Measurements from ENCODE around the gene CEP350. TPM values are rescaled to one million over a fixed set of nuclear protein-coding genes. Genes with fewer than 3 reads are reported as not detected.

The CEP350 gene
- total and polyA plus RNA-seq, 2 of the 13 experiments (the other 11 are each of a cell fraction or from before 2014, with no cell fraction given): 7.6 to 35.9 TPM

GRCh38 chr1:180135535-180135934, 180.9 kb downstream of the CEP350 start:
- BruUV-seq (replicated peaks): no TSS peak
- DNase-seq (ENCODE audit: low spot score): no peak
- ATAC-seq: no peak
- intact Hi-C loops (cut with micrococcal nuclease; ENCODE audit: unreplicated experiment): no loop called here
- no peak for FAIRE-seq
- H3K27me3 ChIP-seq (ENCODE audit: control insufficient read depth in 1 of 2, insufficient read depth in 2 of 2, low read length in 2 of 2): peaks cover 0 to 4% of the 10 kb centered on the region in 2 experiments; a peak in 2 of 5 replicates
- H3K4me3 ChIP-seq (replicated peaks in 1 of 3; ENCODE audit: insufficient read depth in 1 of 3, low read depth in 2 of 3, low read length in 3 of 3): no peak overlapping the region
- H3K4me2 ChIP-seq (ENCODE audit: low read depth, low read length): no peak overlapping the region
- in situ Hi-C loops (cut with HindIII; ENCODE audit: extremely low pct_ligation_motif_present, low pct_unique_long_range_greater_than_20kb): no loop called here
- H3K9ac ChIP-seq (ENCODE audit: insufficient read depth, low read depth, low read length): no peak overlapping the region
- H3K4me1 ChIP-seq (ENCODE audit: insufficient read depth, low read length): peaks cover 35% of the 10 kb centered on the region
- H3K9me3 ChIP-seq (ENCODE audit: low read length): no peaks in the 10 kb centered on the region
- no peaks in the 10 kb centered on the region for H4K20me1 ChIP-seq (ENCODE audit: insufficient read depth, low read length)
- no peak overlapping the region for H3K27ac ChIP-seq (ENCODE audit: extremely low read length, insufficient read depth, low read length)
- CTCF ChIA-PET (ENCODE audit: low intra/inter-chr PET ratio, low total read pairs): no interaction called here
- no peak for TF ChIP-seq MXI1 (IDR thresholded peaks at IDR 0.05; ENCODE audit: borderline replicate concordance, low read depth, low read length)
- no peak for TF ChIP-seq ETV6 (CRISPR knock-in tag; conservative IDR thresholded peaks at IDR 0.05)
- no peak for TF ChIP-seq SRY (CRISPR knock-in tag; IDR thresholded peaks at IDR 0.05)
- no peak for TF ChIP-seq KLF15 (CRISPR knock-in tag; IDR thresholded peaks at IDR 0.05; ENCODE audit: borderline replicate concordance)
- TF ChIP-seq ISL2 (CRISPR knock-in tag; IDR thresholded peaks at IDR 0.05): no peak
- no peak for TF ChIP-seq ZHX1 (CRISPR knock-in tag; IDR thresholded peaks at IDR 0.05; ENCODE audit: low read depth)
- no peak for TF ChIP-seq ZNF644 (CRISPR knock-in tag; IDR thresholded peaks at IDR 0.05; ENCODE audit: low read depth)
- TF ChIP-seq ZNF7 (CRISPR knock-in tag; IDR thresholded peaks at IDR 0.05): no peak
- TF ChIP-seq RELA (CRISPR knock-in tag; IDR thresholded peaks at IDR 0.05): no peak
- TF ChIP-seq SIX1 (CRISPR knock-in tag; IDR thresholded peaks at IDR 0.05; ENCODE audit: borderline replicate concordance): no peak
- TF ChIP-seq NFKB2 (CRISPR knock-in tag; IDR thresholded peaks at IDR 0.05; ENCODE audit: borderline replicate concordance): no peak
- TF ChIP-seq TSC22D2 (CRISPR knock-in tag; IDR thresholded peaks at IDR 0.05; ENCODE audit: borderline replicate concordance): no peak
- TF ChIP-seq ZNF326 (CRISPR knock-in tag; IDR thresholded peaks at IDR 0.05; ENCODE audit: borderline replicate concordance): no peak
- no peak for TF ChIP-seq ZNF768 (CRISPR knock-in tag; IDR thresholded peaks at IDR 0.05)
- TF ChIP-seq, protein P1, sequence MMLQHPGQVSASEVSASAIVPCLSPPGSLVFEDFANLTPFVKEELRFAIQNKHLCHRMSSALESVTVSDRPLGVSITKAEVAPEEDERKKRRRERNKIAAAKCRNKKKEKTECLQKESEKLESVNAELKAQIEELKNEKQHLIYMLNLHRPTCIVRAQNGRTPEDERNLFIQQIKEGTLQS (CRISPR knock-in tag; IDR thresholded peaks at IDR 0.05): no peak
- no peak for TF ChIP-seq RBM22 (optimal IDR thresholded peaks at IDR 0.05; ENCODE audit: low read length)
- TF ChIP-seq ZNF678 (CRISPR knock-in tag; IDR thresholded peaks at IDR 0.05): no peak
- TF ChIP-seq, protein P2, sequence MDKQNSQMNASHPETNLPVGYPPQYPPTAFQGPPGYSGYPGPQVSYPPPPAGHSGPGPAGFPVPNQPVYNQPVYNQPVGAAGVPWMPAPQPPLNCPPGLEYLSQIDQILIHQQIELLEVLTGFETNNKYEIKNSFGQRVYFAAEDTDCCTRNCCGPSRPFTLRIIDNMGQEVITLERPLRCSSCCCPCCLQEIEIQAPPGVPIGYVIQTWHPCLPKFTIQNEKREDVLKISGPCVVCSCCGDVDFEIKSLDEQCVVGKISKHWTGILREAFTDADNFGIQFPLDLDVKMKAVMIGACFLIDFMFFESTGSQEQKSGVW (CRISPR knock-in tag; IDR thresholded peaks at IDR 0.05; ENCODE audit: borderline replicate concordance): no peak
- TF ChIP-seq SALL1 (CRISPR knock-in tag; IDR thresholded peaks at IDR 0.05): no peak
- no peak overlapping the region for H2AFZ ChIP-seq (ENCODE audit: low read length)
- no peaks in the 10 kb centered on the region for H3K36me3 ChIP-seq (replicated peaks in 1 of 2; ENCODE audit: control insufficient read depth in 1 of 2, insufficient read depth in 2 of 2, low read length in 2 of 2)
- POLR2A ChIA-PET: no interaction called here
- 0% methylated on average over 1 of the region's 1 CpG for WGBS (ENCODE audit: low lambda C conversion rate)
- H3K79me2 ChIP-seq (ENCODE audit: insufficient read depth, low read length): no peaks in the 10 kb centered on the region
